K562 (cell line): Measurements from ENCODE around the gene USP4. TPM values are rescaled to one million over a fixed set of nuclear protein-coding genes. Genes with fewer than 3 reads are reported as not detected.

ENCODE experiments used
- ATAC-seq: fragments of 200-7000 bp; cut with Tn5 transposase; 3 replicates; pipeline ENCODE4 v1.9.1; 2020; ENCODE audit warnings: moderate library complexity
- BruUV-seq: library from RNA; stranded (reverse); fragments of 400-500 nt; replicated peaks from 2 replicates; lab custom pipeline; 2021; lab: Mats Ljungman, UMichigan
- CTCF ChIA-PET: fragments of 300-600 bp; formaldehyde crosslinking; extraction: SDS; loops from one replicate; lab custom pipeline; 2021; ENCODE audit warnings: low intra/inter-chr PET ratio; lab: Yijun Ruan, JAX
- POLR2A ChIA-PET: fragments of 300-600, 350-650 bp; sonication (Branson Sonifier 250); formaldehyde crosslinking; extraction: SDS; loops from one replicate; lab custom pipeline; 2021; ENCODE audit warnings: antibody characterized with exemption, inconsistent platforms; lab: Yijun Ruan, JAX
- DNase-seq, 4 experiments: peaks; one replicate each; pipeline versions ENCODE4 v3.0.0 to v3.0.0-alpha.2; 2011 to 2018; ENCODE audit warnings: low spot score in 3 of 4, mixed read lengths in 3 of 4; ENCODE audit errors: extremely low read depth in 1 of 4
- FAIRE-seq: peaks from 2 replicates; lab custom pipeline; 2011; peaks lifted over from hg19 to GRCh38; lab: Jason Lieb, UNC
- H2AFZ ChIP-seq: 2 replicates; pipeline ENCODE4 v1.6.0; 2011; ENCODE audit warnings: low read depth, low read length, control low read depth, inconsistent platforms
- H3K27ac ChIP-seq: fragments of 200-600 bp; 3 replicates; pipeline ENCODE4 v1.8.0; 2011; ENCODE audit warnings: low read depth, mild to moderate bottlenecking, control low read depth, inconsistent platforms, low read length, moderate library complexity, mixed read lengths; ENCODE audit errors: extremely low read depth
- H3K27me3 ChIP-seq, 2 experiments: fragments of 300-600 bp in 1 of 2; 2 replicates in 1 of 2; 3 replicates in 1 of 2; pipeline versions ENCODE4 v1.6.0 to v1.8.0; 2011; ENCODE audit warnings: inconsistent platforms in 2 of 2, low read length in 2 of 2, mild to moderate bottlenecking in 1 of 2, mixed read lengths in 1 of 2, moderate library complexity in 1 of 2; ENCODE audit not compliant: control insufficient read depth in 2 of 2, insufficient read depth in 2 of 2
- H3K36me3 ChIP-seq: fragments of 300-600 bp; 3 replicates; pipeline ENCODE4 v1.8.0; 2011; ENCODE audit warnings: mild to moderate bottlenecking, low read length, inconsistent platforms; ENCODE audit not compliant: control insufficient read depth, insufficient read depth
- H3K4me1 ChIP-seq, 2 experiments: fragments of 200-600 bp in 1 of 2; replicated peaks in 1 of 2; 2 replicates in 1 of 2; 3 replicates in 1 of 2; pipeline versions ENCODE4 v1.5.1 to v1.8.0; 2011; ENCODE audit warnings: inconsistent platforms in 2 of 2, low read length in 2 of 2, mild to moderate bottlenecking in 1 of 2, mixed read lengths in 1 of 2, moderate library complexity in 1 of 2; ENCODE audit not compliant: control insufficient read depth in 2 of 2, insufficient read depth in 2 of 2
- H3K4me2 ChIP-seq: 2 replicates; pipeline ENCODE4 v1.6.1; 2011; ENCODE audit warnings: low read length, control low read depth, inconsistent platforms, mixed read lengths; ENCODE audit not compliant: insufficient read depth
- H3K4me3 ChIP-seq: fragments of 200-600 bp; sonication (generic), shearing (Covaris generic); 2 replicates; pipeline ENCODE4 v1.5.1; 2016; ENCODE audit warnings: control low read depth, inconsistent platforms
- H3K79me2 ChIP-seq: fragments of 200-600 bp; 3 replicates; pipeline ENCODE4 v1.8.0; 2011; ENCODE audit warnings: low read length, inconsistent platforms; ENCODE audit not compliant: control insufficient read depth, insufficient read depth
- H3K9ac ChIP-seq, 2 experiments: 2 replicates each; pipeline versions ENCODE4 v1.6.0 to v1.6.1; 2011; ENCODE audit warnings: low read depth in 2 of 2, low read length in 2 of 2, control low read depth in 1 of 2, inconsistent platforms in 1 of 2, mild to moderate bottlenecking in 1 of 2, mixed read lengths in 1 of 2; ENCODE audit not compliant: insufficient read depth in 1 of 2
- H3K9me1 ChIP-seq: one replicate; pipeline ENCODE4 v1.6.0; 2011; ENCODE audit warnings: inconsistent platforms, mild to moderate bottlenecking, low read length, moderate library complexity; ENCODE audit not compliant: control insufficient read depth, insufficient read depth
- H3K9me3 ChIP-seq: replicated peaks from 2 replicates; pipeline ENCODE4 v1.5.1; 2011; ENCODE audit warnings: low read depth, low read length, inconsistent platforms; ENCODE audit not compliant: control insufficient read depth, insufficient read depth
- H4K20me1 ChIP-seq: replicated peaks from 2 replicates; pipeline ENCODE4 v1.6.1; 2011; ENCODE audit warnings: low read length, inconsistent platforms, mixed read lengths; ENCODE audit not compliant: control insufficient read depth, insufficient read depth
- ETV5 ChIP-seq: sonication (generic); formaldehyde crosslinking; IDR thresholded peaks from 2 replicates; pipeline ENCODE4 v1.4.0; 2020; ENCODE audit warnings: low read depth, mild to moderate bottlenecking, missing genetic modification reagents
- POLR2B ChIP-seq: fragments of 450-650 bp; IDR thresholded peaks from 2 replicates; pipeline ENCODE4 v1.6.1; 2018; ENCODE audit warnings: low read depth; ENCODE audit not compliant: partially characterized antibody
- RBM25 ChIP-seq: fragments of 200-400 bp; formaldehyde crosslinking; IDR thresholded peaks from 2 replicates; pipeline ENCODE4 v1.6.1; 2018; ENCODE audit warnings: low read length, low read depth, moderate library complexity; ENCODE audit not compliant: severe bottlenecking
- SLC30A9 ChIP-seq: fragments of 250-450 bp; sonication (Bioruptor Pico); IDR thresholded peaks from 2 replicates; pipeline ENCODE4 v1.8.0; 2022; ENCODE audit warnings: mild to moderate bottlenecking, moderate library complexity
- TAF7 ChIP-seq: fragments of 450-650 bp; IDR thresholded peaks from 2 replicates; pipeline ENCODE4 v1.6.1; 2016; ENCODE audit warnings: missing genetic modification characterization, missing compliant biosample characterization
- WGBS: fragments of 100-300 bp; shearing (Covaris generic); methylation state at CpG from one replicate; pipeline ENCODE4 v1.1.6; 2016; ENCODE audit warnings: low coverage, mixed read lengths; ENCODE audit not compliant: insufficient coverage; ENCODE audit errors: missing lambda C conversion rate; 5-methylcytosine and 5-hydroxymethylcytosine counted together
- in situ Hi-C: fragments of 300-500 bp; cut with MboI; formaldehyde crosslinking; loops from 4 replicates; pipeline ENCODE4 v1.15.0; 2018; ENCODE audit warnings: inconsistent platforms, mixed read lengths
- intact Hi-C: fragments of 100-400 bp; cut with micrococcal nuclease; formaldehyde crosslinking; loops from 2 replicates; pipeline ENCODE4 v1.14.2; 2022
- polyA plus RNA-seq, 8 experiments: library from polyadenylated mRNA; depleted of rRNA in 4 of 8; stranded (reverse) in 5 of 8; unstranded in 3 of 8; fragments of >200 nt; fragmentation: Nextera tagmentation in 2 of 8; fragmentation: Illumina TruSeq in 1 of 8; extraction: Ambion mirVana in 2 of 8; extraction: Trizol in 1 of 8; gene quantifications; 2 replicates each; pipeline versions ENCODE4 v1.2.1 to v1.2.3, GENCODE V29; 2011 to 2014; ENCODE audit warnings: inconsistent platforms in 1 of 8, missing spikeins in 1 of 8
- total RNA-seq, 7 experiments: library from RNA; depleted of rRNA in 6 of 7; stranded (reverse); fragments of >200 nt in 6 of 7; fragmentation: Illumina TruSeq in 2 of 7; extraction: Trizol in 2 of 7; gene quantifications; 2 replicates each; pipeline versions ENCODE4 v1.2.1 to v1.2.3, GENCODE V29; 2011 to 2021; ENCODE audit warnings: low replicate concordance in 1 of 7
- TF ChIP-seq, protein P1 (sequence below): fragments of 150-350 bp; IDR thresholded peaks from 2 replicates; pipeline ENCODE4 v1.6.1; 2014; ENCODE audit warnings: low read depth, mild to moderate bottlenecking, low read length, borderline replicate concordance
- TF ChIP-seq, protein P2 (sequence below), 2 experiments: IDR thresholded peaks; 2 replicates each; pipeline ENCODE4 v1.6.1; 2012; ENCODE audit warnings: improper control_type of control experiment in 2 of 2, low read depth in 2 of 2, low read length in 2 of 2, borderline replicate concordance in 1 of 2

The USP4 gene
- total and polyA plus RNA-seq, 9 of the 15 experiments (the other 6 are each of a cell fraction or from before 2014, with no cell fraction given) = 11.8 to 40.4 (median 22.9) TPM

DNA sequence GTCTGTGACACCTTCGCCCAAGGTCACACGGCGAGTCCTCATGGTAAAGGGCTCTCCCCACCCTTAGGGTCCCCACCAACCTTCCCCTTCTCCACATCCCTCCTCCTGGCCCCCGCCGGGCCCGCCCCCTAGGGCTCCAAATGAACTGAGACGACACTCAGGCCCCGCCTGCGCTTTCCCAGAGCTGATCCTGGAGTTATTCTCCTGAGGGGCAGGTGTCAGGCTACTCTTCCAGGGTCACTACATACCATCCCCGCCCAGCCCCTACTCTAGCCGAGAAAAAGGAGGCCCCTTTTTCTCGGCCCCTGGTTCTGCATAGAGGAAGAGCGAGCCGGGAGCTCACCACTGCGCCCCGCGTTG is 292 bp downstream of the USP4 start:
- no peak for FAIRE-seq
- peak; percentile 30 to 69 (median 55) for DNase-seq
- peak overlapping the region; percentile 95 for H3K4me3 ChIP-seq
- no TSS peak for BruUV-seq
- H3K27ac ChIP-seq = peak overlapping the region; percentile 88
- WGBS = 0% methylated on average over 11 of the region's 17 CpGs
- TF ChIP-seq POLR2B (peak; percentile 19), ETV5 (CRISPR knock-in tag) (no peak)
- ATAC-seq = peak; percentile 39
- ChIA-PET CTCF (interaction anchor here (2.6 kb wide), 1 partner anchor 110 kb away, joined by 8 read pairs; no protein-coding TSS in a partner anchor), POLR2A (interaction anchor here (0.7 to 1.9 kb wide), 9 partner anchors 9 to 246 kb away, joined by 3 to 8 read pairs (median 4); partner anchors contain the start of genes QRICH1, RHOA and TCTA)
- H3K9ac ChIP-seq = peak overlapping the region; percentile 71 to 92
- peaks cover 6 to 18% of the 10 kb centered on the region in 2 experiments; a peak in 4 of 5 replicates for H3K4me1 ChIP-seq
- no peaks in the 10 kb centered on the region for H3K9me3 ChIP-seq
- H3K4me2 ChIP-seq = peak overlapping the region; percentile 97
- in situ Hi-C loops (no loop called here), intact Hi-C loops (no loop called here)
- H3K27me3 ChIP-seq = no peaks in the 10 kb centered on the region
- peak overlapping the region; percentile 81 for H2AFZ ChIP-seq
- H3K36me3 ChIP-seq = peaks cover 19% of the 10 kb centered on the region
- no peaks in the 10 kb centered on the region for H4K20me1 ChIP-seq
- peaks cover 45% of the 10 kb centered on the region for H3K79me2 ChIP-seq
- H3K9me1 ChIP-seq = no peaks in the 10 kb centered on the region

- no peak overlapping the region for H3K27ac ChIP-seq
- no peak overlapping the region for H2AFZ ChIP-seq
- no peaks in the 10 kb centered on the region for H3K9me1 ChIP-seq
- ChIA-PET POLR2A (interaction anchor here (1.0 to 1.2 kb wide), 3 partner anchors 9 to 55 kb away, joined by 3 to 4 read pairs (median 4); no protein-coding TSS in a partner anchor), CTCF (no interaction called here)
- intact Hi-C loops = no loop called here
- ATAC-seq (no peak), FAIRE-seq (no peak), DNase-seq (no peak)
- H3K4me1 ChIP-seq = no peaks in the 10 kb centered on the region; a peak in 2 of 5 replicates
- H3K27me3 ChIP-seq = no peaks in the 10 kb centered on the region
- no TSS peak for BruUV-seq
- H3K79me2 ChIP-seq = peaks cover 25% of the 10 kb centered on the region
- in situ Hi-C loops = no loop called here
- WGBS = 89% methylated on average over 4 of the region's 5 CpGs
- H4K20me1 ChIP-seq = no peaks in the 10 kb centered on the region
- H3K4me3 ChIP-seq = no peak overlapping the region
- no peaks in the 10 kb centered on the region for H3K9me3 ChIP-seq
- H3K9ac ChIP-seq = no peak overlapping the region
- peaks cover 59% of the 10 kb centered on the region for H3K36me3 ChIP-seq
- no peak overlapping the region for H3K4me2 ChIP-seq
- TF ChIP-seq, protein P1, sequence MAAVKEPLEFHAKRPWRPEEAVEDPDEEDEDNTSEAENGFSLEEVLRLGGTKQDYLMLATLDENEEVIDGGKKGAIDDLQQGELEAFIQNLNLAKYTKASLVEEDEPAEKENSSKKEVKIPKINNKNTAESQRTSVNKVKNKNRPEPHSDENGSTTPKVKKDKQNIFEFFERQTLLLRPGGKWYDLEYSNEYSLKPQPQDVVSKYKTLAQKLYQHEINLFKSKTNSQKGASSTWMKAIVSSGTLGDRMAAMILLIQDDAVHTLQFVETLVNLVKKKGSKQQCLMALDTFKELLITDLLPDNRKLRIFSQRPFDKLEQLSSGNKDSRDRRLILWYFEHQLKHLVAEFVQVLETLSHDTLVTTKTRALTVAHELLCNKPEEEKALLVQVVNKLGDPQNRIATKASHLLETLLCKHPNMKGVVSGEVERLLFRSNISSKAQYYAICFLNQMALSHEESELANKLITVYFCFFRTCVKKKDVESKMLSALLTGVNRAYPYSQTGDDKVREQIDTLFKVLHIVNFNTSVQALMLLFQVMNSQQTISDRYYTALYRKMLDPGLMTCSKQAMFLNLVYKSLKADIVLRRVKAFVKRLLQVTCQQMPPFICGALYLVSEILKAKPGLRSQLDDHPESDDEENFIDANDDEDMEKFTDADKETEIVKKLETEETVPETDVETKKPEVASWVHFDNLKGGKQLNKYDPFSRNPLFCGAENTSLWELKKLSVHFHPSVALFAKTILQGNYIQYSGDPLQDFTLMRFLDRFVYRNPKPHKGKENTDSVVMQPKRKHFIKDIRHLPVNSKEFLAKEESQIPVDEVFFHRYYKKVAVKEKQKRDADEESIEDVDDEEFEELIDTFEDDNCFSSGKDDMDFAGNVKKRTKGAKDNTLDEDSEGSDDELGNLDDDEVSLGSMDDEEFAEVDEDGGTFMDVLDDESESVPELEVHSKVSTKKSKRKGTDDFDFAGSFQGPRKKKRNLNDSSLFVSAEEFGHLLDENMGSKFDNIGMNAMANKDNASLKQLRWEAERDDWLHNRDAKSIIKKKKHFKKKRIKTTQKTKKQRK = no peak
- TF ChIP-seq, protein P2, sequence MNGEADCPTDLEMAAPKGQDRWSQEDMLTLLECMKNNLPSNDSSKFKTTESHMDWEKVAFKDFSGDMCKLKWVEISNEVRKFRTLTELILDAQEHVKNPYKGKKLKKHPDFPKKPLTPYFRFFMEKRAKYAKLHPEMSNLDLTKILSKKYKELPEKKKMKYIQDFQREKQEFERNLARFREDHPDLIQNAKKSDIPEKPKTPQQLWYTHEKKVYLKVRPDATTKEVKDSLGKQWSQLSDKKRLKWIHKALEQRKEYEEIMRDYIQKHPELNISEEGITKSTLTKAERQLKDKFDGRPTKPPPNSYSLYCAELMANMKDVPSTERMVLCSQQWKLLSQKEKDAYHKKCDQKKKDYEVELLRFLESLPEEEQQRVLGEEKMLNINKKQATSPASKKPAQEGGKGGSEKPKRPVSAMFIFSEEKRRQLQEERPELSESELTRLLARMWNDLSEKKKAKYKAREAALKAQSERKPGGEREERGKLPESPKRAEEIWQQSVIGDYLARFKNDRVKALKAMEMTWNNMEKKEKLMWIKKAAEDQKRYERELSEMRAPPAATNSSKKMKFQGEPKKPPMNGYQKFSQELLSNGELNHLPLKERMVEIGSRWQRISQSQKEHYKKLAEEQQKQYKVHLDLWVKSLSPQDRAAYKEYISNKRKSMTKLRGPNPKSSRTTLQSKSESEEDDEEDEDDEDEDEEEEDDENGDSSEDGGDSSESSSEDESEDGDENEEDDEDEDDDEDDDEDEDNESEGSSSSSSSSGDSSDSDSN (IDR thresholded peaks at IDR 0.05; ENCODE audit: borderline replicate concordance in 1 of 2, low read depth in 2 of 2, low read length in 2 of 2) = no peak
- TF ChIP-seq TAF7 (tag) = no peak
- no peak for TF ChIP-seq SLC30A9 (CRISPR knock-in tag)
- TF ChIP-seq RBM25 = no peak
Observed at GRCh38 chr3:49333916-49334633, 5.8 kb downstream of the USP4 start.
